OCI-LY1 (cell line): ENCODE results near the gene HOXB7.

Experiments
- CTCF ChIP-seq: fragments of 200-600 bp; sonication (generic), shearing (Covaris generic); IDR thresholded peaks from 2 replicates; pipeline ENCODE4 v1.5.1; 2017; ENCODE audit warnings: mild to moderate bottlenecking, antibody characterized with exemption, low read length, moderate library complexity, mixed read lengths
- EZH2 ChIP-seq: fragments of 200-600 bp; sonication (generic), shearing (Covaris generic); IDR thresholded peaks from 2 replicates; pipeline ENCODE4 v1.8.0; 2017; ENCODE audit warnings: borderline replicate concordance, mixed run types, mild to moderate bottlenecking, antibody characterized with exemption, low read length, moderate library complexity, mixed read lengths

- TF ChIP-seq EZH2 (no peak), CTCF (no peak)
Observed at GRCh38 chr17:48558057-48558830, 52.6 kb downstream of the HOXB7 start.
